Memory B cell (primary cell): ENCODE results near the gene EXOC4.

Source experiments
- ATAC-seq: fragments of 150-1000 bp; cut with Tn5 transposase; 2 replicates; pipeline ENCODE4 v1.10.0; 2021; ENCODE audit warnings: low read depth, mild to moderate bottlenecking, moderate library complexity
- DNase-seq, 2 donors: peaks; one replicate each; pipeline ENCODE4 v3.0.0; 2022; ENCODE audit warnings: low spot score in 2 of 2
- H3K27ac Mint-ChIP-seq: one replicate; pipeline ENCODE4 v1.8.0; 2022; ENCODE audit warnings: mild to moderate bottlenecking, moderate library complexity, mixed read lengths
- H3K27me3 Mint-ChIP-seq: one replicate; pipeline ENCODE4 v1.8.0; 2022; ENCODE audit warnings: mixed read lengths
- H3K36me3 Mint-ChIP-seq: one replicate; pipeline ENCODE4 v1.8.0; 2022; ENCODE audit warnings: mild to moderate bottlenecking, mixed read lengths
- H3K4me1 Mint-ChIP-seq: one replicate; pipeline ENCODE4 v1.8.0; 2022; ENCODE audit warnings: mixed read lengths
- H3K4me3 Mint-ChIP-seq: one replicate; pipeline ENCODE4 v1.8.0; 2022; ENCODE audit warnings: mild to moderate bottlenecking, moderate library complexity, mixed read lengths
- H3K9me3 Mint-ChIP-seq: one replicate; pipeline ENCODE4 v1.8.0; 2022; ENCODE audit warnings: mixed read lengths

EXOC4 gene

DNA sequence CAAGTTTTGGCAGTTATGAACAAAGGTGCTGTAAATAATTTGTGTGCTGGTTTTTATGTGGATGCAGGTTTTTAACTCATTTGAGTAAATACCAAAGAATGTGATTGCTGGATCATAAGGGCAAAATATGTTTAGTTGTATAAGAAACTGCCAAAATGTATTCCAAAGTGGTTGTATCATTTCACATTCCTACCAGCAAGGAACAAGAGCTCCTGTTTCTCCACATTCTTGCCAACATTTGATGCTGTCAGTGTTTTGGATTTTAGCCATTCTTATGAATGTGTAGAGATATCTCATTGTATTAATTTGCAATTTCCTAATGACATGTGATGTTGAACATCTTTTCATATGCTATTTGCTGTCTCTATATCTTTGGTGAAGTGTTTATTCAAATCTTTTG is 666.9 kb downstream of the EXOC4 start:
- H3K27me3 Mint-ChIP-seq = no peaks in the 10 kb centered on the region
- no peak for ATAC-seq
- peaks cover 44% of the 10 kb centered on the region for H3K36me3 Mint-ChIP-seq
- no peak overlapping the region for H3K4me3 Mint-ChIP-seq
- peaks cover 20% of the 10 kb centered on the region for H3K9me3 Mint-ChIP-seq
- H3K4me1 Mint-ChIP-seq = no peaks in the 10 kb centered on the region
- no peak overlapping the region for H3K27ac Mint-ChIP-seq
- DNase-seq = no peak

DNA sequence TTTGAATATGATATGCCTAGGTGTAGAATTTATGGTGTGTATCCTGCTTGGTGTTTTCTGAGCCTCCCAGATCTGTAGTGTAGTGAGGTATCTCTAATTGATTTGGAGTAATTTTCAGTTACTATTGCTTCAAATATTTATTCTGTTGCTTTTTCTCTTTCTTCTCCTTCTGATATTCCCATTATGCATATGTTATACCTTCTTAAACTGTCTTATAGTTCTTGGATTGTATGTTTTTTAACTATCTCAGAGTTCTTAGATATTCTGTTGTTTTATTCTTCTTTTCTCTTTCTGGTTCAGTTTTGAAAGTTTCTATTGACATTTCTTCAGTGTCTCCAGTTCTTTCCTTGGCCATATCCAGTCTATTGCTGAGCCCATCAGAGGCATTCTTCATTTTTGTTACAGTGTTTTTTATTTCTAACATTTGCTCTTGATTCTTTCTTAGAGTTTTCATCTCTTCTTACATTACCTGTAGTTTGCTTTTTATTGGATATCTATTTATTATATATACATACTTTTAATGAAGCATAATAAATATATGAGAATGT is 668.8 kb downstream of the EXOC4 start:
- Mint-ChIP-seq H3K36me3 (peaks cover 43% of the 10 kb centered on the region), H3K4me3 (no peak overlapping the region), H3K27me3 (no peaks in the 10 kb centered on the region), H3K9me3 (peaks cover 20% of the 10 kb centered on the region), H3K27ac (no peak overlapping the region), H3K4me1 (no peaks in the 10 kb centered on the region)
- ATAC-seq = no peak
- no peak for DNase-seq

GRCh38 chr7:133923974-133924373 is 671.1 kb downstream of the EXOC4 start:
- peaks cover 18% of the 10 kb centered on the region for H3K9me3 Mint-ChIP-seq
- H3K4me1 Mint-ChIP-seq = no peaks in the 10 kb centered on the region

GRCh38 chr7:133931053-133931452 is 678.2 kb downstream of the EXOC4 start:
- H3K4me1 Mint-ChIP-seq = no peaks in the 10 kb centered on the region
- peaks cover 21% of the 10 kb centered on the region for H3K36me3 Mint-ChIP-seq
- ATAC-seq = no peak
- no peaks in the 10 kb centered on the region for H3K27me3 Mint-ChIP-seq
- no peak for DNase-seq
- H3K9me3 Mint-ChIP-seq = no peaks in the 10 kb centered on the region
- no peak overlapping the region for H3K27ac Mint-ChIP-seq
- no peak overlapping the region for H3K4me3 Mint-ChIP-seq

More at GRCh38 chr7:133923974-133924373, 671.1 kb downstream of the EXOC4 start:
- H3K27ac Mint-ChIP-seq = no peak overlapping the region
- H3K27me3 Mint-ChIP-seq = no peaks in the 10 kb centered on the region
- no peak overlapping the region for H3K4me3 Mint-ChIP-seq
- ATAC-seq = no peak
- no peak for DNase-seq
- peaks cover 38% of the 10 kb centered on the region for H3K36me3 Mint-ChIP-seq

GRCh38 chr7:133932591-133932990 is 679.7 kb downstream of the EXOC4 start:
- DNase-seq (no peak), ATAC-seq (no peak)
- Mint-ChIP-seq H3K27ac (no peak overlapping the region), H3K9me3 (no peaks in the 10 kb centered on the region), H3K4me1 (no peaks in the 10 kb centered on the region), H3K36me3 (peaks cover 21% of the 10 kb centered on the region), H3K27me3 (no peaks in the 10 kb centered on the region), H3K4me3 (no peak overlapping the region)

- Mint-ChIP-seq H3K27me3 (no peaks in the 10 kb centered on the region), H3K9me3 (no peaks in the 10 kb centered on the region), H3K4me1 (no peaks in the 10 kb centered on the region), H3K36me3 (peaks cover 31% of the 10 kb centered on the region), H3K4me3 (no peak overlapping the region), H3K27ac (no peak overlapping the region)
- ATAC-seq = no peak
- no peak for DNase-seq
These were observed 681.5 kb downstream of the EXOC4 start for GRCh38 chr7:133934262-133934976.

DNA sequence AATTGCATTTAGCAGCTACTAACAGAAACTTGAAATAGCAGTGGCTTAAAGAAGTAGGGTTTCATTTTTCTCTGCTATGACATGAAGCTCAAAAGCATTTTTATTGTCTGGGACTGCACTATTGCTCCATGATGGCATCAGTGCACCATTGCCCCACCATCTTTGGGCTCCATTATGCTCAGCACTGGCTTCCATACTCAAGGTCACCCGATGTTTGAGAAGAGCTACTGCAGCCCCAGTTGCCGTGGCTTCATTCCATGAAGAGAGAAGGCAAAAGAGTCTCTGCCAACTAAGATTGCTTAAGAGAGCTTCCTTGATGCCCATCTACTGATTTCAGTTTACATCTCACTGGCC is 682.1 kb downstream of the EXOC4 start:
- Mint-ChIP-seq H3K4me3 (no peak overlapping the region), H3K4me1 (no peaks in the 10 kb centered on the region), H3K36me3 (peaks cover 30% of the 10 kb centered on the region), H3K27ac (no peak overlapping the region), H3K9me3 (no peaks in the 10 kb centered on the region), H3K27me3 (no peaks in the 10 kb centered on the region)
- DNase-seq (no peak), ATAC-seq (no peak)

DNA sequence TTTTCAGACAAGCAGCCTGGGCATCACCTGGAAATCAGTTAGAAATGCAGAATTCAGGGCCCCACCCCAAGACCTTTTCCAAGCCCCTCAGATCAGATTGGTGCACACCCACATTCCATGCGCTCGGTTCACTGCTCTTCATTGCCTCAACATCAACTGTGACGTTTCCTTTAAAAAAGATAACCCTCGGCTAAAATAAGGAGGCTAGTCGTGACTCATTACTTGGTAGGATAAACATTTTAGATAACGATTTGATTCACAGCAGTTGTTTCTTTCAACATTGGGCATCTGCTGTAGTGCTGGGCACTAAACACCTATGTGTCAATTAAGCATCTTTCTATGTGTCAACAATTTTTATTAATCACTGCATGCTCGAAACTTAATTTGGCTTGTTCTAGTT is 683.2 kb downstream of the EXOC4 start:
- Mint-ChIP-seq H3K27me3 (no peaks in the 10 kb centered on the region), H3K9me3 (no peaks in the 10 kb centered on the region), H3K36me3 (peaks cover 32% of the 10 kb centered on the region), H3K4me1 (no peaks in the 10 kb centered on the region), H3K27ac (no peak overlapping the region), H3K4me3 (no peak overlapping the region)
- DNase-seq (no peak), ATAC-seq (no peak)

DNA sequence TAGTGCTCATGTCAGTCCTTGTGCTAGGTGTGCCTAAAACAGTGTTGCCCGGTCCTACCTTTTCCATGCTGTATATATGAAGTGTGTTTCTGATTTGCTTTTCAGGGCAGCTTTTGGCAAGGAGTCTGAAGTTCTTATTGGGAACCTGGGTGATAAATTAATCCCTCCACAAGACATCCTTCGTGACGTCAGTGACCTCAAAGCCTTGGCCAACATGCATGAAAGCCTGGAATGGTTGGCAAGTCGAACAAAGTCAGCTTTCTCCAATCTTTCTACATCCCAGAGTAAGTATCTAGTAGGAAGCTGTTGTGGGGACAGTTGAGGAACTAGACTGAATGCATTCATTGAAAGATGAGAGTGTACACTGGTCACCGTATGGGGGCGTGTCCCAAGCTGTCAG is 684.9 kb downstream of the EXOC4 start:
- Mint-ChIP-seq H3K9me3 (no peaks in the 10 kb centered on the region), H3K36me3 (peaks cover 31% of the 10 kb centered on the region), H3K27me3 (no peaks in the 10 kb centered on the region), H3K4me1 (no peaks in the 10 kb centered on the region), H3K4me3 (no peak overlapping the region), H3K27ac (no peak overlapping the region)
- DNase-seq (no peak), ATAC-seq (no peak)

GRCh38 chr7:133940368-133940767 is 687.5 kb downstream of the EXOC4 start:
- Mint-ChIP-seq H3K9me3 (no peaks in the 10 kb centered on the region), H3K4me1 (no peaks in the 10 kb centered on the region), H3K27me3 (no peaks in the 10 kb centered on the region), H3K36me3 (peaks cover 34% of the 10 kb centered on the region), H3K4me3 (no peak overlapping the region), H3K27ac (no peak overlapping the region)
- DNase-seq (no peak), ATAC-seq (no peak)

- Mint-ChIP-seq H3K4me3 (no peak overlapping the region), H3K36me3 (peaks cover 36% of the 10 kb centered on the region), H3K27me3 (no peaks in the 10 kb centered on the region), H3K9me3 (no peaks in the 10 kb centered on the region), H3K27ac (no peak overlapping the region), H3K4me1 (no peaks in the 10 kb centered on the region)
- no peak for DNase-seq
- no peak for ATAC-seq
These were observed 688.6 kb downstream of the EXOC4 start for GRCh38 chr7:133941496-133941895.

DNA sequence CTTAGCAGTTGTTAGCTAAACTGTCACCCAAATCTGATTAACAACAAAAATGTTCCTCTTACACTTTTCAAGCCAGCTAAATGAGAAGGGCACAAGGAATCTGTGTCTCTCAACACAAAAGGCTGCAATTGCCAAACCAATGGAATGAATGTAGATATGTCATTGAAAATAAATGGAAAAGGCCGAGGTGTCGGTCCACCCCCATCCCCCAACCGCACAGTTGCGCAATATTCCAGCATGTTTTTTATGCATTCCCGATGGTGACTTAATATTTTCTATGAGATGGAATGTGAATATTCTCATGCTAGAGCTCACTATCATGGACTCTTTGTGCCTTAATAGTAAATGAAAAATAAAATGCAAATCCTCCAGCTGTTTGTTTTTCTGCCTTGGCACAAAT is 692.6 kb downstream of the EXOC4 start:
- no peak overlapping the region for H3K27ac Mint-ChIP-seq
- H3K4me1 Mint-ChIP-seq = no peaks in the 10 kb centered on the region
- no peaks in the 10 kb centered on the region for H3K9me3 Mint-ChIP-seq
- no peak for ATAC-seq
- DNase-seq = no peak
- no peaks in the 10 kb centered on the region for H3K27me3 Mint-ChIP-seq
- H3K36me3 Mint-ChIP-seq = peaks cover 29% of the 10 kb centered on the region
- no peak overlapping the region for H3K4me3 Mint-ChIP-seq

DNA sequence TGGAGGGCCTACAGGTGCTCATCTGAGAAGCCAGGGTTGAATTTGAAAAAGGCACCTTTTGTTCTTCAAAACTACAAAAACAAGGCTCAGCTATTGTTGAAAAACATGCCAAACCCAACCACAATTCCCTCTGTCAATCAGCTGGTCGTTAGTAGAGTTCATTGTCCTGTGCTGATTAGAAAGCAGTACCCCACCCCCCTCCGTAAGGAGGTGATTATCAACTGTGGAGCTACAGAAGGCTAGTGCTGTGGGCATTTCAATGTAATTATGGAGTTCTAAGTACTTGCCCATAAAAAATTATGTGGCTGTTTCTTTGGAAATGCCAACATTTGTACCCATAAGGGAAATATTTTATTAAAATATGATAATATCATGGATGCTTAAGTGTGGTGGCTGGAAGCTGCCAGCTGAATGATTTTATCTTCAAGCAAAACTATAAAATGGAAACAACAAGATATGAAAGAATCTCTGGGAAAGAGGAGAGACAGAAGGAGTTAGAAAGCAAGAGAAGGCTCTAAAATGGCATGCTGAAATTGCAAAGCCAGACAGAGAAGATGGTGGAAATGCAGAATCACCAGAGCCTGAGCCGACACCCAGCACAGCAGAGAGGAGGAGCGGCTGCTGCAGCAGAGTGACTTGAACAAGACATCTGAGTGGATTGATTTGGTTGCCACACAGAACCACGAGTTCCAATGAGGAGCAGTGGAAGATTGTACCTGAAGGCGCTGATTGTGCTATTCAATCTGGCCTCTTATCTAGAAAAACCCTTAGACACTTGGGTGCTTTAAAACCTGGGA is 694.8 kb downstream of the EXOC4 start:
- peaks cover 35% of the 10 kb centered on the region for H3K36me3 Mint-ChIP-seq
- H3K9me3 Mint-ChIP-seq = peaks cover 2% of the 10 kb centered on the region

DNA sequence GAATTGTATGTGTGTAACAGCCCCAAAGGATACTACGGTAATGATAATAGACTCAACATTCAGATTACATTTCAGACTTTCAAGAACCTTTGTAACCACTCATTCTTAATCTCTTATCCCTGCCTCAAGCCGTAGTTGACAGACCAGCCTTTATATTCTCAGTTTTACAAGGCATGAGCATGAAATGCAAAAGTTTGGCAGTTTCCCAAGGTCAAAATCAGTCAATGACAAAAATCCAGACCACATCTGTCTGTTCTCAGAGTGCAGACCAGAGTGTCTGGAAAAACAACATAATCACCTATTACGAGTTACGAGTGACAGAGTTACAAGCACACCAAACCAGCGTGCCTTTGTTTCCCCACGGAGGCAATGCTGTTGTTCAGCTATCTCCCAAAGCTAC is 695.7 kb downstream of the EXOC4 start:
- Mint-ChIP-seq H3K27me3 (no peaks in the 10 kb centered on the region), H3K36me3 (peaks cover 39% of the 10 kb centered on the region), H3K27ac (no peak overlapping the region)

More for the DNA sequence above, 694.8 kb downstream of the EXOC4 start:
- H3K27ac Mint-ChIP-seq = no peak overlapping the region
- H3K4me3 Mint-ChIP-seq = no peak overlapping the region
- H3K4me1 Mint-ChIP-seq = no peaks in the 10 kb centered on the region
- DNase-seq = no peak
- H3K27me3 Mint-ChIP-seq = no peaks in the 10 kb centered on the region
- no peak for ATAC-seq

More for the DNA sequence above, 695.7 kb downstream of the EXOC4 start:
- H3K9me3 Mint-ChIP-seq = peaks cover 4% of the 10 kb centered on the region
- no peak overlapping the region for H3K4me3 Mint-ChIP-seq
- H3K4me1 Mint-ChIP-seq = no peaks in the 10 kb centered on the region
- DNase-seq (no peak), ATAC-seq (no peak)
